HepG2 (cell line): Measurements from ENCODE around the gene KCNQ1OT1. TPM values are rescaled to one million over a fixed set of nuclear protein-coding genes. Genes with fewer than 3 reads are reported as not detected.

Experiments
- ATRX ChIP-seq: sonication (generic); formaldehyde crosslinking; IDR thresholded peaks from 2 replicates; pipeline ENCODE4 v1.4.0; 2020; ENCODE audit warnings: missing genetic modification reagents, borderline replicate concordance
- CENPT ChIP-seq: sonication (generic); formaldehyde crosslinking; IDR thresholded peaks from 2 replicates; pipeline ENCODE4 v1.8.0; 2022; ENCODE audit warnings: low read depth, mild to moderate bottlenecking, moderate library complexity, missing genetic modification reagents
- CREB3 ChIP-seq: sonication (generic); formaldehyde crosslinking; IDR thresholded peaks from 2 replicates; pipeline ENCODE4 v1.5.0; 2020; ENCODE audit warnings: missing genetic modification reagents
- EEA1 ChIP-seq: sonication (generic); formaldehyde crosslinking; IDR thresholded peaks from 2 replicates; pipeline ENCODE4 v1.5.1; 2020; ENCODE audit warnings: mild to moderate bottlenecking, missing genetic modification reagents, borderline replicate concordance
- GABPB1 ChIP-seq: IDR thresholded peaks from 2 replicates; pipeline ENCODE4 v1.6.1; 2016; ENCODE audit warnings: mild to moderate bottlenecking, missing genetic modification reagents, moderate library complexity, missing compliant biosample characterization
- HOXA9 ChIP-seq: sonication (generic); formaldehyde crosslinking; IDR thresholded peaks from 2 replicates; pipeline ENCODE4 v1.8.1; 2022; ENCODE audit warnings: missing genetic modification reagents, mild to moderate bottlenecking, moderate library complexity, borderline replicate concordance
- MED8 ChIP-seq: sonication (generic); formaldehyde crosslinking; IDR thresholded peaks from 2 replicates; pipeline ENCODE4 v1.8.1; 2023; ENCODE audit warnings: mild to moderate bottlenecking, missing genetic modification reagents; ENCODE audit not compliant: insufficient replicate concordance
- MEIS2 ChIP-seq: sonication (generic); formaldehyde crosslinking; IDR thresholded peaks from 2 replicates; pipeline ENCODE4 v1.9.0; 2021; ENCODE audit warnings: mild to moderate bottlenecking, missing genetic modification reagents
- POGZ ChIP-seq: sonication (generic); formaldehyde crosslinking; IDR thresholded peaks from 2 replicates; pipeline ENCODE4 v1.4.0; 2020; ENCODE audit warnings: mild to moderate bottlenecking, missing genetic modification reagents
- RELA ChIP-seq: sonication (generic); formaldehyde crosslinking; IDR thresholded peaks from 2 replicates; pipeline ENCODE4 v1.4.0; 2020; ENCODE audit warnings: missing genetic modification reagents
- SAFB2 ChIP-seq: sonication (generic); formaldehyde crosslinking; IDR thresholded peaks from 2 replicates; pipeline ENCODE4 v1.5.1; 2020; ENCODE audit warnings: missing genetic modification reagents, low read depth, mild to moderate bottlenecking, borderline replicate concordance
- SIN3B ChIP-seq: fragments of 150-350 bp; IDR thresholded peaks from 2 replicates; pipeline ENCODE4 v1.6.1; 2014; ENCODE audit warnings: low read length
- TEAD2 ChIP-seq: sonication (generic); formaldehyde crosslinking; IDR thresholded peaks from 2 replicates; pipeline ENCODE4 v1.9.0; 2021; ENCODE audit warnings: missing genetic modification reagents
- ZFP82 ChIP-seq: sonication (generic); formaldehyde crosslinking; IDR thresholded peaks from 2 replicates; pipeline ENCODE4 v1.5.1; 2020; ENCODE audit warnings: mild to moderate bottlenecking, missing genetic modification reagents, borderline replicate concordance
- ZFY ChIP-seq: sonication (generic); formaldehyde crosslinking; IDR thresholded peaks from 2 replicates; pipeline ENCODE4 v1.4.0; 2020; ENCODE audit warnings: missing genetic modification reagents
- ZNF12 ChIP-seq: sonication (generic); formaldehyde crosslinking; IDR thresholded peaks from 2 replicates; pipeline ENCODE4 v1.5.0; 2020; ENCODE audit warnings: missing genetic modification reagents
- ZNF124 ChIP-seq: sonication (generic); formaldehyde crosslinking; IDR thresholded peaks from 2 replicates; pipeline ENCODE4 v1.4.0; 2020; ENCODE audit warnings: missing genetic modification reagents
- ZNF333 ChIP-seq: sonication (generic); formaldehyde crosslinking; IDR thresholded peaks from 2 replicates; pipeline ENCODE4 v1.4.0; 2020; ENCODE audit warnings: mild to moderate bottlenecking, missing genetic modification reagents, borderline replicate concordance
- ZNF350 ChIP-seq: sonication (generic); formaldehyde crosslinking; IDR thresholded peaks from 2 replicates; pipeline ENCODE4 v1.4.0; 2020; ENCODE audit warnings: mild to moderate bottlenecking, low read depth, missing genetic modification reagents, borderline replicate concordance
- ZNF790 ChIP-seq: sonication (generic); formaldehyde crosslinking; IDR thresholded peaks from 2 replicates; pipeline ENCODE4 v1.8.0; 2022; ENCODE audit warnings: missing genetic modification reagents, mild to moderate bottlenecking, borderline replicate concordance
- ZSCAN5A ChIP-seq: sonication (generic); formaldehyde crosslinking; IDR thresholded peaks from 2 replicates; pipeline ENCODE4 v1.8.0; 2022; ENCODE audit warnings: mild to moderate bottlenecking, missing genetic modification reagents, borderline replicate concordance
- polyA plus RNA-seq, 8 experiments: library from polyadenylated mRNA; depleted of rRNA in 3 of 8; stranded (reverse) in 7 of 8; unstranded in 1 of 8; fragments of >200 nt; fragmentation: Illumina TruSeq in 4 of 8; extraction: Trizol in 4 of 8; gene quantifications; 2 replicates each; pipeline versions ENCODE4 v1.2.1 to v1.2.3, GENCODE V29; 2011 to 2016; ENCODE audit warnings: low read depth in 4 of 8, missing spikeins in 1 of 8, mixed read lengths in 1 of 8; ENCODE audit not compliant: insufficient read depth in 1 of 8
- total RNA-seq, 5 experiments: library from RNA; depleted of rRNA; stranded (reverse); fragments of >200 nt; fragmentation: Illumina TruSeq; extraction: Trizol; gene quantifications; 2 replicates each; pipeline ENCODE4 v1.2.3, GENCODE V29; 2016; ENCODE audit warnings: low read depth in 1 of 5
- TF ChIP-seq, protein P1 (sequence below): sonication (generic); formaldehyde crosslinking; IDR thresholded peaks from 2 replicates; pipeline ENCODE4 v1.5.0; 2020; ENCODE audit warnings: missing genetic modification reagents, mild to moderate bottlenecking, borderline replicate concordance
- TF ChIP-seq, protein P2 (sequence below): sonication (generic); formaldehyde crosslinking; IDR thresholded peaks from 2 replicates; pipeline ENCODE4 v1.8.1; 2023; ENCODE audit warnings: missing genetic modification reagents, inconsistent platforms, borderline replicate concordance

Gene KCNQ1OT1
- total and polyA plus RNA-seq, 2 of the 13 experiments (the other 11 are each of a cell fraction or from before 2014, with no cell fraction given): 1.3 to 18.9 TPM

DNA sequence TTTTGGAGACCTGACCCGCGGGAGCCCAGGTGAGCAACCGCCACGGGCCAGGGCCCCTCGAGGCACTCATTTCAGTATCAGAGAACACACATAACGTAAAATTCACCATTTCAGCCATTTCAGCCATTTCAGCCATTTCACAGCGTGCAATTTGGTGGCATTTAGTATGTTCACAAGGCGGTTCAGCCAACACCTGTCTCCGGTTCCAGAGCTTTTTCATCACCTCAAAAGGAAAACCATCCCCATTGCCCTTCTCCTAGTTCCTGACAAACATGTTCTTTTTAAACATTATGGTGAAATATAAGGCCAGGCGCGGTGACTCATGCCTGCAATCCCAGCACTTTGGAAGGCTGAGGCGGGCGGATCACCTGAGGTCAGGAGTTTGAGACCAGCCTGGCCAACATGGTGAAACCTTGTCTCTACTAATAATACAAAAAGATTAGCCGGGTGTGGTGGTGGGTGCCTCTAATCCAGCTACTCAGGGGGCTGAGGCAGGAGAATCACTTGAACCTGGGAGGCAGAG, 135.7 kb downstream of the KCNQ1OT1 start (continued):
- TF ChIP-seq, protein P1, sequence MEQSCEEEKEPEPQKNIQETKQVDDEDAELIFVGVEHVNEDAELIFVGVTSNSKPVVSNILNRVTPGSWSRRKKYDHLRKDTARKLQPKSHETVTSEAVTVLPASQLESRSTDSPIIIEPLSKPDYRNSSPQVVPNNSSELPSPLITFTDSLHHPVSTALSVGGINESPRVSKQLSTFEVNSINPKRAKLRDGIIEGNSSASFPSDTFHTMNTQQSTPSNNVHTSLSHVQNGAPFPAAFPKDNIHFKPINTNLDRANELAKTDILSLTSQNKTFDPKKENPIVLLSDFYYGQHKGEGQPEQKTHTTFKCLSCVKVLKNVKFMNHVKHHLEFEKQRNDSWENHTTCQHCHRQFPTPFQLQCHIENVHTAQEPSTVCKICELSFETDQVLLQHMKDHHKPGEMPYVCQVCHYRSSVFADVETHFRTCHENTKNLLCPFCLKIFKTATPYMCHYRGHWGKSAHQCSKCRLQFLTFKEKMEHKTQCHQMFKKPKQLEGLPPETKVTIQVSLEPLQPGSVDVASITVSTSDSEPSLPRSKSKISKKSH (CRISPR knock-in tag): no peak
- TF ChIP-seq CREB3 (CRISPR knock-in tag) (no peak), ZNF350 (CRISPR knock-in tag) (peak; percentile 34; the same call in 1 of the 2 replicates), ZSCAN5A (CRISPR knock-in tag) (no peak), POGZ (CRISPR knock-in tag) (0 out of 2 replicates have a peak, but pooled peaks have one; percentile 24), ZFY (CRISPR knock-in tag) (0 out of 2 replicates have a peak, but pooled peaks have one; percentile 1), ZFP82 (CRISPR knock-in tag) (no peak), ZNF790 (no peak), ZNF333 (CRISPR knock-in tag) (no peak), EEA1 (CRISPR knock-in tag) (no peak), ATRX (CRISPR knock-in tag) (no peak), MED8 (no peak), ZNF12 (no peak), GABPB1 (CRISPR knock-in tag) (no peak), SAFB2 (CRISPR knock-in tag) (no peak), CENPT (no peak), HOXA9 (CRISPR knock-in tag) (no peak), SIN3B (no peak), MEIS2 (CRISPR knock-in tag) (0 out of 2 replicates have a peak, but pooled peaks have one; percentile 9), RELA (CRISPR knock-in tag) (no peak), ZNF124 (CRISPR knock-in tag) (no peak), TEAD2 (CRISPR knock-in tag) (no peak)
- TF ChIP-seq, protein P2, sequence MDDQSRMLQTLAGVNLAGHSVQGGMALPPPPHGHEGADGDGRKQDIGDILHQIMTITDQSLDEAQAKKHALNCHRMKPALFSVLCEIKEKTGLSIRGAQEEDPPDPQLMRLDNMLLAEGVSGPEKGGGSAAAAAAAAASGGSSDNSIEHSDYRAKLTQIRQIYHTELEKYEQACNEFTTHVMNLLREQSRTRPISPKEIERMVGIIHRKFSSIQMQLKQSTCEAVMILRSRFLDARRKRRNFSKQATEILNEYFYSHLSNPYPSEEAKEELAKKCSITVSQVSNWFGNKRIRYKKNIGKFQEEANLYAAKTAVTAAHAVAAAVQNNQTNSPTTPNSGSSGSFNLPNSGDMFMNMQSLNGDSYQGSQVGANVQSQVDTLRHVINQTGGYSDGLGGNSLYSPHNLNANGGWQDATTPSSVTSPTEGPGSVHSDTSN (CRISPR knock-in tag): no peak
